ENCODE data around the gene ROS1. TPM values are rescaled to one million over a fixed set of nuclear protein-coding genes. Genes with fewer than 3 reads are reported as not detected.

Gene ROS1
- total RNA-seq, 1 donor from 2014 or later, result 0.14 TPM

GRCh38 chr6:117267766-117268534, 157.8 kb downstream of the ROS1 start:
- Mint-ChIP-seq H3K27ac (no peak overlapping the region), H3K4me3 (ENCODE audit: low read depth) (no peak overlapping the region), H3K4me1 (ENCODE audit: low read depth) (peaks cover 5% of the 10 kb centered on the region), H3K9me3 (ENCODE audit: low read depth) (no peaks in the 10 kb centered on the region), H3K36me3 (ENCODE audit: insufficient read depth) (no peaks in the 10 kb centered on the region), H3K27me3 (peaks cover 90% of the 10 kb centered on the region)
- DNase-seq (ENCODE audit: low spot score, unreplicated experiment), result no peak
- peak; percentile 44 for TF ChIP-seq CTCF (IDR thresholded peaks at IDR 0.05; ENCODE audit: unreplicated experiment)

- Mint-ChIP-seq H3K4me1 (ENCODE audit: low read depth) (peaks cover 5% of the 10 kb centered on the region), H3K9me3 (ENCODE audit: low read depth) (no peaks in the 10 kb centered on the region), H3K4me3 (ENCODE audit: low read depth) (no peak overlapping the region), H3K36me3 (ENCODE audit: insufficient read depth) (no peaks in the 10 kb centered on the region), H3K27ac (no peak overlapping the region), H3K27me3 (peaks cover 88% of the 10 kb centered on the region)
- DNase-seq (ENCODE audit: low spot score, unreplicated experiment), result no peak
- TF ChIP-seq CTCF (IDR thresholded peaks at IDR 0.05; ENCODE audit: unreplicated experiment), result no peak
Measured at GRCh38 chr6:117267054-117267347, 158.7 kb downstream of the ROS1 start.

DNA sequence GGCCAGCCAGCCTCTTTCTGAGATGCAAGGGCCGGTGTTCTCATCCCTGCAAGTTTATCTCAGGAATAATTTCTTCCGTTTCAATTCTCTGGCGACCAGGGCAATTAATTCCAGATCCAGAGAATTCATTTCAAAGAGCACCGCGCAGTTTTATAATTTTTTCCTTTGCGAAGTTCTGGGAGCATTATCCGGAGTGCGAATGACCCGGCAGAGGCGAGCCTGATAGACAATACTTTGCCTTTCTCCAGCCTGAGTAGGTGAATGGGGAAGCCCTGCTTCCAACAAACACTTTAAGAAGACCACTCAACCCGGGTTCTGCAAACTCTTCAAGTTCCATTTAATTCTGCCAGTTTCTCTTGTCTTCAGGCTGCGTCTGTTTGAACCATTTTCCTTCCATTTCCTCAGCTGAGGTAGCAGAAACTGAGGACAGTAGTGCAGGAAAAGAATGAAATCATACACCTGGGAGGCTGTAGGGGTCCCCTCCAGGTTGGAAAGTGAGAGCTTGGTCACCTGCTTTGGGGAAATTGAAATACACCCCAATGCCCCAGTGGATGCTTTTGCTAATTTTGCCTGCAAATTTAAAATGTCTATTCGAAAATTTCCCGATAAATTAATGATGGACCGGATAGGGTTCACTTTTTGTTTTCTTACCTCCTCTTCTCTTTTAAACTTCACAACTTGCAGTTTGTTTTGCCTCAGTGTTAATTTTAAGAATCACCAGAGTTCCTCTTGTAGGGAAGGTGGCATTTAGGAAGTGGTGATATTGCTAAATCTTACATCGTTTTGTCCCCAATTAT, 159.3 kb downstream of the ROS1 start:
- H3K27ac Mint-ChIP-seq, result no peak overlapping the region
- DNase-seq (ENCODE audit: low spot score, unreplicated experiment), result no peak
- TF ChIP-seq CTCF (IDR thresholded peaks at IDR 0.05; ENCODE audit: unreplicated experiment), result no peak
- H3K27me3 Mint-ChIP-seq, result peaks cover 88% of the 10 kb centered on the region
- H3K4me3 Mint-ChIP-seq (ENCODE audit: low read depth), result peak overlapping the region; percentile 19
- no peaks in the 10 kb centered on the region for H3K36me3 Mint-ChIP-seq (ENCODE audit: insufficient read depth)
- peaks cover 5% of the 10 kb centered on the region for H3K4me1 Mint-ChIP-seq (ENCODE audit: low read depth)
- no peaks in the 10 kb centered on the region for H3K9me3 Mint-ChIP-seq (ENCODE audit: low read depth)

- H3K27ac Mint-ChIP-seq, result no peak within 1 kb of the TSS
- TF ChIP-seq CTCF (IDR thresholded peaks at IDR 0.05; ENCODE audit: unreplicated experiment), result peak; percentile 30
- peaks cover 86% of the 10 kb centered on the region for H3K27me3 Mint-ChIP-seq
- H3K4me3 Mint-ChIP-seq (ENCODE audit: low read depth), result peak within 1 kb of the TSS; percentile 69
- H3K4me1 Mint-ChIP-seq (ENCODE audit: low read depth), result peaks cover 5% of the 10 kb centered on the region
- DNase-seq (ENCODE audit: low spot score, unreplicated experiment), result peak; percentile 55
- no peaks in the 10 kb centered on the region for H3K36me3 Mint-ChIP-seq (ENCODE audit: insufficient read depth)
- no peaks in the 10 kb centered on the region for H3K9me3 Mint-ChIP-seq (ENCODE audit: low read depth)
Measured at GRCh38 chr6:117265410-117266256, 160.1 kb downstream of the ROS1 start, which contains the start of gene VGLL2. TSS of gene VGLL2 (plus strand) at chr6:117265558. CDS start at chr6:117265764, 206 bp downstream.
